Smooth muscle cell (in vitro differentiated cells): ENCODE results near the gene EML6. TPM values are rescaled to one million over a fixed set of nuclear protein-coding genes. Genes with fewer than 3 reads are reported as not detected.

ENCODE experiments used
- DNase-seq: peaks from one replicate; lab custom pipeline; 2025; ENCODE audit not compliant: unreplicated experiment; lab: John Stamatoyannopoulos, UW
- H2AFZ ChIP-seq: fragments of 200-600 bp; sonication (generic); 2 replicates; pipeline ENCODE4 v1.6.0; 2016; ENCODE audit warnings: antibody characterized with exemption, low read depth, mild to moderate bottlenecking
- H3F3A ChIP-seq: fragments of 200-600 bp; sonication (generic); 2 replicates; pipeline ENCODE4 v1.6.0; 2017; ENCODE audit warnings: antibody characterized with exemption, low read depth
- H3K27ac ChIP-seq: fragments of 200-600 bp; sonication (generic); 2 replicates; pipeline ENCODE4 v1.5.1; 2016; ENCODE audit warnings: low read depth, mild to moderate bottlenecking
- H3K27me3 ChIP-seq: fragments of 200-600 bp; sonication (generic); 2 replicates; pipeline ENCODE4 v1.6.1; 2016; ENCODE audit warnings: low read depth, mild to moderate bottlenecking
- H3K36me3 ChIP-seq: fragments of 200-600 bp; sonication (generic); 2 replicates; pipeline ENCODE4 v1.5.1; 2016; ENCODE audit warnings: low read depth
- H3K4me1 ChIP-seq: fragments of 200-600 bp; sonication (generic); 2 replicates; pipeline ENCODE4 v1.5.1; 2016; ENCODE audit warnings: low read depth
- H3K4me2 ChIP-seq: fragments of 200-600 bp; sonication (generic); 2 replicates; pipeline ENCODE4 v1.6.0; 2016; ENCODE audit warnings: mild to moderate bottlenecking
- H3K4me3 ChIP-seq: fragments of 200-600 bp; sonication (generic); 2 replicates; pipeline ENCODE4 v1.5.1; 2016; ENCODE audit warnings: mild to moderate bottlenecking
- H3K79me2 ChIP-seq: fragments of 200-600 bp; sonication (generic); 2 replicates; pipeline ENCODE4 v1.6.0; 2016; ENCODE audit warnings: low read depth, mild to moderate bottlenecking
- H3K9ac ChIP-seq: fragments of 200-600 bp; sonication (generic); 2 replicates; pipeline ENCODE4 v1.6.0; 2016; ENCODE audit warnings: low read depth
- H3K9me3 ChIP-seq: fragments of 200-600 bp; sonication (generic); replicated peaks from 2 replicates; pipeline ENCODE4 v1.5.1; 2016; ENCODE audit warnings: low read depth
- H4K20me1 ChIP-seq: fragments of 200-600 bp; sonication (generic); 2 replicates; pipeline ENCODE4 v1.6.0; 2016; ENCODE audit warnings: low read depth
- CTCF ChIP-seq: fragments of 200-600 bp; sonication (generic); IDR thresholded peaks from 2 replicates; pipeline ENCODE4 v1.5.1; 2017; ENCODE audit warnings: borderline replicate concordance, mild to moderate bottlenecking, antibody characterized with exemption; ENCODE audit not compliant: insufficient read depth, poor library complexity, severe bottlenecking
- WGBS: methylation state at CpG from one replicate; pipeline ENCODE4 v1.1.7; 2016; ENCODE audit warnings: low lambda C conversion rate; 5-methylcytosine and 5-hydroxymethylcytosine counted together
- polyA plus RNA-seq: library from polyadenylated mRNA; unstranded; fragments of >200 nt; fragmentation: Nextera tagmentation; extraction: Ambion mirVana; gene quantifications from 2 replicates; pipeline ENCODE4 v1.2.1, GENCODE V29; 2016
- total RNA-seq: library from RNA; depleted of rRNA; stranded (reverse); fragments of >200 nt; gene quantifications from 2 replicates; pipeline ENCODE4 v1.2.3, GENCODE V29; 2014

EML6 gene
- total and polyA plus RNA-seq, 2 experiments from 2014 or later, result 0.49 to 0.54 TPM

- H3K4me1 ChIP-seq, result no peaks in the 10 kb centered on the region
- no peak overlapping the region for H3K4me3 ChIP-seq
- no peak overlapping the region for H3K4me2 ChIP-seq
- no peak overlapping the region for H3K9ac ChIP-seq
- TF ChIP-seq CTCF, result no peak
- H3K27ac ChIP-seq, result no peak overlapping the region
- no peaks in the 10 kb centered on the region for H3K9me3 ChIP-seq
- peaks cover 10% of the 10 kb centered on the region for H3F3A ChIP-seq
- H2AFZ ChIP-seq, result no peak overlapping the region
- DNase-seq, result no peak
- WGBS, result 94% methylated on average over 7 of the region's 7 CpGs
- H4K20me1 ChIP-seq, result peaks cover 71% of the 10 kb centered on the region
- H3K79me2 ChIP-seq, result peaks cover 35% of the 10 kb centered on the region
- no peaks in the 10 kb centered on the region for H3K27me3 ChIP-seq
- H3K36me3 ChIP-seq, result peaks cover 8% of the 10 kb centered on the region
Measured at GRCh38 chr2:54969940-54970338, 246.5 kb downstream of the EML6 start.

- no peak for DNase-seq
- no peaks in the 10 kb centered on the region for H3K27me3 ChIP-seq
- H3K4me2 ChIP-seq, result no peak overlapping the region
- H3K4me3 ChIP-seq, result no peak overlapping the region
- H3K27ac ChIP-seq, result peak overlapping the region; percentile 49
- H3K9ac ChIP-seq, result no peak overlapping the region
- TF ChIP-seq CTCF, result no peak
- no peaks in the 10 kb centered on the region for H3K4me1 ChIP-seq
- H3K9me3 ChIP-seq, result no peaks in the 10 kb centered on the region
- H3K79me2 ChIP-seq, result peaks cover 88% of the 10 kb centered on the region
- peaks cover 13% of the 10 kb centered on the region for H3F3A ChIP-seq
- no peak overlapping the region for H2AFZ ChIP-seq
- peaks cover 100% of the 10 kb centered on the region for H4K20me1 ChIP-seq
- WGBS, result 97% methylated on average over 2 of the region's 2 CpGs
- H3K36me3 ChIP-seq, result peaks cover 8% of the 10 kb centered on the region
Measured at GRCh38 chr2:54975175-54975574, 251.7 kb downstream of the EML6 start.

- H4K20me1 ChIP-seq, result peaks cover 100% of the 10 kb centered on the region
- WGBS, result 65% methylated on average over 4 of the region's 4 CpGs
- TF ChIP-seq CTCF, result no peak
- no peaks in the 10 kb centered on the region for H3K4me1 ChIP-seq
- H3K27me3 ChIP-seq, result no peaks in the 10 kb centered on the region
- peak overlapping the region; percentile 24 for H3K4me2 ChIP-seq
- DNase-seq, result no peak
- peaks cover 5% of the 10 kb centered on the region for H3K36me3 ChIP-seq
- H3K79me2 ChIP-seq, result peaks cover 90% of the 10 kb centered on the region
- H3K27ac ChIP-seq, result peak overlapping the region; percentile 49
- H2AFZ ChIP-seq, result no peak overlapping the region
- no peak overlapping the region for H3K9ac ChIP-seq
- H3F3A ChIP-seq, result peaks cover 8% of the 10 kb centered on the region
- no peaks in the 10 kb centered on the region for H3K9me3 ChIP-seq
- H3K4me3 ChIP-seq, result no peak overlapping the region
Measured at GRCh38 chr2:54975598-54976492, 252.4 kb downstream of the EML6 start.
